GM18951 (cell line): Measurements from ENCODE around the gene CERS1.

Source experiments
- POLR2A ChIP-seq: IDR thresholded peaks from 4 replicates; pipeline ENCODE4 v1.6.1; 2011; ENCODE audit warnings: mild to moderate bottlenecking; ENCODE audit not compliant: insufficient read length, insufficient read depth; ENCODE audit errors: extremely low read depth
- in situ Hi-C: fragments of 300-500 bp; cut with MboI; formaldehyde crosslinking; loops from one replicate; pipeline ENCODE4 v1.12.0; 2022; ENCODE audit warnings: low sequenced_read_pairs, mixed read lengths, inconsistent platforms; ENCODE audit not compliant: unreplicated experiment

Gene CERS1

GRCh38 chr19:18858906-18859646 lies 36.9 kb downstream of the CERS1 start:
- in situ Hi-C loops = no loop called here
- no peak for TF ChIP-seq POLR2A

- in situ Hi-C loops = no loop called here
- no peak for TF ChIP-seq POLR2A
Observed at GRCh38 chr19:18857223-18857622, 38.7 kb downstream of the CERS1 start.

GRCh38 chr19:18856385-18857126 lies 39.4 kb downstream of the CERS1 start:
- no peak for TF ChIP-seq POLR2A
- in situ Hi-C loops = no loop called here

- no peak for TF ChIP-seq POLR2A
- in situ Hi-C loops = no loop called here
Observed at GRCh38 chr19:18855647-18856384, 40.1 kb downstream of the CERS1 start.

GRCh38 chr19:18854982-18855381 lies 41.0 kb downstream of the CERS1 start:
- TF ChIP-seq POLR2A = no peak
- in situ Hi-C loops = no loop called here

GRCh38 chr19:18853755-18854427 lies 42.1 kb downstream of the CERS1 start:
- in situ Hi-C loops = no loop called here
- TF ChIP-seq POLR2A = no peak

GRCh38 chr19:18852648-18853047 lies 43.3 kb downstream of the CERS1 start:
- in situ Hi-C loops = no loop called here
- TF ChIP-seq POLR2A = no peak

- TF ChIP-seq POLR2A = no peak
- in situ Hi-C loops = no loop called here
Observed at GRCh38 chr19:18851673-18852325, 44.2 kb downstream of the CERS1 start.

- in situ Hi-C loops = no loop called here
- TF ChIP-seq POLR2A = no peak
Observed at GRCh38 chr19:18850471-18851375, 45.2 kb downstream of the CERS1 start.

GRCh38 chr19:18849838-18850400 lies 46.0 kb downstream of the CERS1 start:
- TF ChIP-seq POLR2A = no peak
- in situ Hi-C loops = no loop called here

GRCh38 chr19:18848878-18849661 lies 46.9 kb downstream of the CERS1 start:
- in situ Hi-C loops = no loop called here
- no peak for TF ChIP-seq POLR2A
